GM21423 (cell line): ENCODE results near the gene TH.
"Not testable (repeated sequence)": the region's sequence is repeated elsewhere in the genome, so short reads cannot be mapped to it uniquely, and the experiment has no call there.

Experiments used
- ATAC-seq: cut with Tn5 transposase; IDR thresholded peaks from one replicate; pipeline ENCODE4 v1.9.1; 2021; ENCODE audit warnings: mild to moderate bottlenecking, moderate library complexity; ENCODE audit not compliant: unreplicated experiment

The TH gene

DNA sequence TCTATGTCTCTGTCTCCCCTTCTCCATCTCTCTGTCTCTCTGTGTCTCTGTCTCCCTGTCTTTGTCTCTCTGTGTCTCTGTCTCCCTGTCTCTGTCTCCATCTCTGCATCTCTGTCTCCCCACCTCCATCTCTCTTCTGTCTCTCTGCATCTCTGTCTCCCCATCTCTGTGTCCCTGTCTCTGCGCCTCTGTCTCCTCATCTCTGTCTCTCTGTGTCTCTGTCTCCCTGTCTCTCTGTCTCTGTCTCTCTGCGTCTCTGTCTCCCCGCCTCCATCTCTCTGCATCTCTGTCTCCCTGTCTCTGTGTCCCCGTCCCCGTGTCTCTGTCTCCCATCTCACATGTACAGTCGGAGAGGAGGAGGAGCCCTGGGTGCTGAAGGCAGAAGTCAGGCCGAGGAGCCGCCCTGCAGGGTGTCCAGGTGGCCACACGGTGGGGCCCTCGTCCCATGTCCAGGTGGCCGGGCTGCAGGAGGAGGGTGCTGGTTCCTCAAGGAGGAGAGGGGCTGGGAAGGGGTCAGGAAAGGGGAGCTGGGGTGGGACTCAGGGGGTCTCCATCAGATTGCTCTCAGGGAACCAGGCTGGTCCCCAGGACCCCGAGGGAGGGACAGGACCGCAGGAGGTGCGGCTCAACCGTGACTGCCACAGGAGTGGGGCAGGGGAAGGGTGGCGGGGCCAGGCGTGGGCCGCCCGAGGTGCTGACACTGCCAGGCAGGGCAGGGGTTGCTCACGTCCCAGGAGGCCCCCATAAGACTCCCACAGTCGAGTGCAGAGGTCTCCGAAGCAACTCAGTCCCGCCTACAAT lies 25.6 kb upstream of the TH start:
- ATAC-seq: no peak

DNA sequence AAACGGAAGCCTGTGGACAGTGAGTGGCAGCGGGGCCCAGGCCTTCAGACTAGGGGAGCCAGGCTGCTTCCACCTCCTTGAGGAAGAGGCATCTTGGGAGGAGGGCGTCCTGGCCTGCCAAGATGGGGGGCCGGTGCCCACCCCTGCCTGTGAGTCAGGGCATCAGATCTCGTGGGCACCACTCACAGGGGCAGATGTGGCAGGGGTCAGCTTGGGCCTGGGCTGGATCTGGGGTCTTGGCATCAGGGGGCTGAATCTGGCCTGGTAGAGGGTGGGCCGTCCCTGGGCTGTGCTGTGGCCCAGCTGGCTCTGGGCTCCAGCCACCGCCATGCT lies 24.1 kb upstream of the TH start:
- ATAC-seq: no peak

DNA sequence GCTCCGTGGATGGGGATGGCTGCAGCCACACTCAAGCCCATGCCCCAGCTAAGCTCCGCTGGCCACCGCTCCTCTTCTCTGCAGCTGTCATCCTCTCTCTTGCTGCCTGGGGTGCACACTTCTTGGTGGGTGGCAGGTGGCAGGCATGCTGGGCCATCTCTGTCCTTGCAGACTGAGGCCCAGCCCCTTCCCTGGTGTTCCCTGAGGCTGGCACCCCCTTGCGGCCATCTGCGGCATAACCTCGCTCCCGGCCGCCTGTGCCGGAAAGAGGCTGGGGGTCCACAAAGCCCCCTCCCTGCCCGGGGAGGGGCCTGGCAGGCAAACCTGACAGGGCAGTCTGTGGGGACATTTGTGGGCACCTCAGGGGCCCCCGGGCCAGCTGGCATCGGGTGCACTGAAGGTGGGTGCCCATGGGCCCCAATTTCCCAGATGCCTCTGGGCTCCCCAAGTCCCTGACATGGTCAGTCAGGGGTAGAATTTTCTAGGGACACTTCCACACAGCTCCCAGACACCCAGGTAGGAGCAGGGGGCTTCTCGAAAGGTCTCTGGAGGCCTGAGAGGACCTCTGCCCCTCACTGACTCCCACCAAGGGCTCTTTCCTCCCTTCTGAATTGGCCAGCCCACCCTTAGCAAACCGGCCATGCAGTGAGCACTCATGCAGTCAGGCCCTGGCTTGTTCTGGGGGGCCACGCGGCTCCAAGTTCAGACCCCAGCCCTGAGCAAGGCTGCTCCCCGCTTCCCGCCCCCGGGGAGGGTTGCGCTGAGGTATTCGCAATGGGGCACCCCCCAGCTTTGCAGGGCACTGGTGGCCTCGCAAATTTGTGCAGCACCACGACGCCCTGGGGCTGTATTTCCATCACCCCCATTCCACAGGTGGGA lies 23.5 kb upstream of the TH start:
- ATAC-seq: no peak

DNA sequence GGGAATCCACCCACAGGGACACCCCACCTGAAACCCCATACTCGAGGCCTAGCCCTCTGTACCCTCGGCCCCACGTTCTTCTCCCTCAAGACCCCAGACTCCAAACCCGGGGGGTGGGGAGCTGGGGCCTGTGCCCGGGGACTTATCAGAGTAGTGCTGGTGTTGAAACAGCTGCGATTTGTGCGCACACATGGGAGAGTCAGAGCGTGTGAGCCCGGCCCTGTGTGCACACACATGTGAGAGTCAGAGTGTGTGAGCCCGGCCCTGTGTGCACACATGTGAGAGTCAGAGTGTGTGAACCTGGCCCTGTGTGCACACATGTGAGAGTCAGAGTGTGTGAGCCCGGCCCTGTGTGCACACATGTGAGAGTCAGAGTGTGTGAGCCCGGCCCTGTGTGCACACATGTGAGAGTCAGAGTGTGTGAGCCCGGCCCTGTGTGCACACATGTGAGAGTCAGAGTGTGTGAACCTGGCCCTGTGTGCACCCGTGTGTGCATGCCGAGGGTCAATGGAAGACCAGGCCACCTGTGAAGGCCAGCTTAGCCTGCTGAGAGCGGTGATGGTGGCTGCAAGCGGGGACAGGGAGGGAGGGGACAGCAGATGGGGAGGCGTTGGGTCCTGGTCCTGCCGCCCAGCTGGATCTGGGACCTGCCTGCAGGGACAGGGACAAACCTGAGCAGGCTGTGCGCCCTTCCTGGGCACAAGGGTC lies 22.4 kb upstream of the TH start:
- not testable (repeated sequence) for ATAC-seq

DNA sequence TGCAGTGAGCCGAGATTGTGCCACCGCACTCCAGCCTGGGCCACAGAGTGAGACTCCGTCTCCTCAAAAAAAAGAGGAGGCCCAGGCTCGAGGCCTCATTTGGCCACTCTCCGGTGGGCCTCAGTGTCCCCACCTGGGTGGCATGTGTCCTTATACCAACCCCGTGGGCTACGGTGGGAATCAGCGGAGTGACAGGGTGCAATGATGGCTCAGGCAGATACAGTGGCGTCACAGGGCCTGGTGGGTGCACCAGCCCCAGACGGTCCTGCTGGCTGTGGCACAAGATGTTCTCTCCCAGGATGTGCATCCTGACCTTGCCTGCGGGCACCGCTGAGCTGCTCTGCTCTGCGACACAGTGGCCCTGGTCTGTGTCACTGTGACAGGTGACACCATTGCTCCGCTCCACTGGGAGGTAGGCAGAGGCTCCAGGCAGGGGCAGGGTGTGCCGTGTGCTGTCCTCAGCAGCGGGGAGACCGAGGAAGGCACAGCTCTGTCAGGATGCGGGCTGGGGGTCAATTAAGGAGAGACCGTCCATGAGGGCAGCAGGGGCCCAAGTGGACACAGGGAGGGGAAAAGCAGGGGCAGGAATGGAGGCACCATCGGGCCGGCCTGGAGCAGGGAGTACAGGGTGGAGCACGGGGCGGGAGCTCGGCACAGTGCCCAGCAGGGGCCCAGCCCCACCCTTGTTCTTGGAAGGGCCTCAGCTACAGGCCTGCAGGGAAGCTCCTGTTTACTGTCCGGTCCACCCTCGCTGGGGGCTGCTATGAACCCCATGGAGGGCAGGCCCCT lies 21.7 kb upstream of the TH start:
- ATAC-seq: no peak

DNA sequence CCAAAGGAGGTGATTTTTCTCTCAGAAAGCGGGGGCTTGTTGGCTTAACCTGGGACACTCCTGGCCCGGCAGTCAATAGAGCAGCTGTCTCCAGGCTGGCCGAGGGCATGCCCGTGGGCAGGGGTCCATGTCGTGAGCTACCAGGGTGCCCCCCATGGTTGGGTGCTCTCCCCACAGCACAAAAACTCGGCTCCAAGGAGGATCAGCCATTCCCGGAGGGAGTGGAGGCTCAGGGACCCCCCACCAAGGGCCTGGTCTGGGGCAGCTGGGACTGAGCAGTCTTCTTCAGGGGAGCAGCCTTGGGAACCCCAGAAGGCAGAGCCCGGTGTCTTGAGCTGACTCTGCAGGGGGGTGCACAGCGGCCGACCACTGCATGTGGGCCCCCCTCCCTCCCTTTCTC lies 20.8 kb upstream of the TH start:
- no peak for ATAC-seq

DNA sequence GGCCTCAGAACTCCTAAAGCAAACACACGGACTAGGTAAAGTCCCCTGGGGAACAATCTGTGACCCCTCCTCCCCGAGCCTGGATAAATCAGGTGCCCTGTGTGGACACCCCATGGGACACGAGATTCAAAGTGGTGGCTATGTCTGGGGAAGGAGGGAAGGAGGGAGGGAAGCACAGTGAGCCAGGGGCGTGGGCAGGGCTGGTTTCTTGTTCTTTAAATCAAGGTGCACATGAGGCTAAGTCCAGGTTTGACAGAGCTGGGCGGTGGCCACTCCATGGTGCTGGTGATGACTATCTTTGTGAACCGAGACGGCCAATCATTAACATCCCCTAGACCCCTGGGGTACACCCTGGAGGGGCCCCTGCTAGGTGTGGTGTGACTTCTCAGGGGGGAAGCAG lies 20.3 kb upstream of the TH start:
- ATAC-seq: no peak

DNA sequence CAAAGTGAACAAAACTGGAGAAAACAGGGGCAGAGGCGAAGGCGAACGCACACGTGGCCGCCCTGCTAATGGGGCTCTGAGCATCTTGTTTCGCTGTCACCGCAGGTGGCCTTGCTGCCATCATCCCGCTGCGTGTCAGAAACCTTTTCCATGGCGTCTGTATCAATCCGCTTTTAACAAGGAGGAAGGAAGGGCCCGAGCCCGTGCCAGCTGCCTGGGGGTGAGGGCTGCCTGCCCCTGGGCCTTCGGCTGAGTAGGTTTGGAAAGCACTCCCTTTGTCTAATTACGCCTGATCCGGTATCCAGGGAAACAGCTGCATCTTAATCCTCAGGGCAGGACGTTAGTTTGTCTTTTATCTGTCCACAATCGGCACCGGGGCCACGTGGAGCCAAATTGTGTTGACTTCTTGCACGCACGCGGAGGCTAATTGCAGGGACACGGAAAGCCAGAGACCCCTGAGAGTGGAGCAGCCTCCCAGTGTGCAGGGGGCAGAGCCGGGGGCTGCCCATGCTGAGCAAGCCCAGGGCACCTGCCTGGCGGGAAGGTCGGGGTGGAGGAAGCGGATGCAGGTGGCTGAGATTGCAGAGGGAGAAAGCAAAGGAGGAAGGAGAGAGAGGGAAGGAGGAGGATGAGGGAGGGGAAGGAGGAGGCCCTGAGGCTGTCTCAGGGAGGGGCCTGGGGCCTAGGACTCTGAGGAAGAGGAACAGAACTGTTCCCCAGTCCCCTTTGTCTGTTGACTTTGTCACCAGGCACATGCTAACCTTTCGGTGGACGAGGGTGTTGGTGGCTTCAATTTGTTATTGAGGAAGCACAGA lies 19.2 kb upstream of the TH start:
- ATAC-seq: no peak

DNA sequence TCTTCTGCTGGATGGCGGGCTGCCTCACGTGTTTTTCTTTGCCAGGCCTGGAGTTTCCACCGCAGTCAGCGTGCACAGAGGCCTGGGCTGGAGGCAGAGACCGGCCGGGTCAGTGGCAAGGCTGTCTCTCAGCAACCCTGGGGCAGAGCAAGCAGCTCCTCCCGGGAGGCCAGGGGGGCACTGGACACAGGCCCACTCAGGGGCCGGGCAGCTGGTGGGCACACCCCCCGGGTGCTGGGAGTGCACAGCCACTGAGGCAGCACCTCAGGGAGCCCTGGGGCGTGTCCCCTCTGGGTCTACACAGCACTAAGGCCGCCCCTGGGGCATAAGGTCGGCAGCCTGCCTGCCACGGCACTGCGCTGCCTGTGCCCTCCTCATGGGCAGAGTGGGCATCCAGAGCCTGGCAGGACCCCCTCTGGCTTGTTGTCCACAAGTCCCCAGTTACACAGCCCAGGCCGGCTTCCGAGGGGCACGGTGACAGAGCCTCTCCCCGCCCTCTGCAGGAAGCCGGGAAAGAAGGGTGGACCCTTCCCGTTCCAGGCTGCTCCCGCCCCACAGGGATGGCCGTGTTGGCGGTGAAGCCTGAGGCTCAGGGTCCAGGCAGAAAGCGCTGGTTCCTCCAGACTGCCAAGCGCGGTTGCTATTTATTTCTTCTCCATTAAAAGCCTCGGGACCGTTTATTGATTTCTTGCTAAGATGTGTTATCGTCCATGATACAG lies 18.5 kb upstream of the TH start:
- ATAC-seq: no peak

DNA sequence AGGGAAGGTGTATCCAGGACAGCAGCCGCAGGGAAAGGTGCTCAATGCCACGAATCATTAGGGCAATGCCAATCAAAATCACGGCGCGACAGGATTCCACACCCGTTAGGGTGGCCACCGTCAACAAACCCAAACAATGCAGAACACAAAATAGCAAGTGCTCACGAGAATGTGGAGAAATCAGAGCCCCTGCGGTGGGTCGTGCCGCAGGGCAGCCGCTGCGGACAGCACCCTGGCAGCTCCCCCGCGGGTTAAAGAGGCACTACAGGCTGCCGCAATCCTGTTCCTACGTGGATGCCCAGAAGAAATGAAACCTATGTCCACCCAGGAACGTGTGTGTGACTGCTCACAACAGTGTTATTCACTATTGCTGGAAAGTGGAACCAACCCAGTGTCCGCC lies 17.1 kb upstream of the TH start:
- ATAC-seq: no peak

DNA sequence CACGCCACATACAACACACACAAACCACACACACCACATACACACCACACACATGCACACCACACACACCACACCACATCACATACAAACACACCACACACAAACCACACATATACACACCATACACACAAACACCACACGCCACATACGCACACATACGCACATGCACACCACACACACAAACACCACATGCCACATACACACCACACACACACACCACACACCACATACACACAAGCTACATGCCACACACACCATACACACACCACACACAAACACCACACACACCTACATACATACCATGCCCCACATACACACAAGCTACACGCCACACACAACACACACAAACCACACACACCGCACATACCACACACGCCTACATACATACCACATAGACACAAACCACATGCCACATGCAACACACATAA lies 15.7 kb upstream of the TH start:
- ATAC-seq: no peak

DNA sequence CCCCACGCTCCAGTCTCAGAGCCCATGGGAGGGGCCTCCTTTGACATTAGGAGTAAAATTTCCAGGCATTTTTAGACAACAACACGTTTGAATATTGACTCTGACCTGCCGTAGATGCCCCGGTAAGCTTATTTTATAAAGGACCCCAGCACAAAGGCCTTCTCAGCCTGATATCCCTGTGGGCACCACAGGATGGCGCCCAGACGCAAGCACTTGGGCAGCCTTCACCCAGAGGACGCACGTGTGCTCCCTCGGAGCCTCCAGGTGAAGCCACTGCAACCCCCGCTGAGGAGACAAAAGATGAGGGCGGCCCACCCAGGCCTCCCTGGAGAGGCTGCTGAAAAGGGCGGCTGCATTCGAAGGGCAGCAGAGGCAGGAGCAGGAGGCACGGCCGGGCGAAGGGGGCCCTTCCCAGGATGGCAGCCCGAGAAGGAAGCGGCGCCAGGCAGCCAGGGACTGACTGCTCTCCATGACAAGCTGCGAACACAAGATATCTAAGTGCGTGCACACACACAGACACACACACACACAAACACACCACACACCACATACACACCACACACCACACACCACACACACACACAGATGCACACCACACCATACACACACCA lies 15.2 kb upstream of the TH start:
- no peak for ATAC-seq

DNA sequence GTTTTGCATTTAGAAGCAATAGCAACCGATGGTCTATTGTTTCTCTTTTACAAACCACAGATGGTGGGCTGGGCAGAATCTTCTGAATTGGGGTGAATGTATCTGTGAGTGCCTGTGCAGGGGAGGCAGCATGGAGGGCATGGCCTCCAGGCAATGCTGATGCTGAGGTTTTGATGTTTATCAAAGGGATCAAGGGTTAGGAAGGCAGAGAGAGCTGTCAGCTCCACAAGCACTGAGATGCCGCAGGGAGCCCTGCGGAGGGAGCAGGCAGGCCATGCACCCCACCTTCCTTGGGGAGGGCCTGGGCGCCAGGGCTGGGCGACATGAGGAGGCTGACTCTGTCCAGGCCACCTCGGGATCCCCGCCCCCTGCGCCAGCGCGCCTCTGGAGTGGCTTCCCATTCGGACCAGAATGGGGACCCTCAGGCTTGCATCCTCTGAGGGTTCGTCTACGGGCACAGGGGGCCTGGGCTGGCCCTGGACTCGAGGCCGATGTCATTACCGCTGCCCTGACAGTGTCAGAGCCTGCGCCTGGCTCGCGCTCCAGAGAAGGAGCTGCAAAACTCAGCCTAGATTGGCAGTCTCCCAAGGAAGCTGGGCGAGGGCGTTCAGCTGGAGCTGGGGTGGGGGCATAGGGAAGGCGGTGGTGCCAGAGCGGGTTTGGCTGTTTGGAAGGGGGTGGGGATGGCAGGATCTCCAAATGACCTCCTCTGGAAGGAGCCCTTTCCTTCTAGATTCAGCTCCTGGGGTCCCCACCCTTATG lies 13.9 kb upstream of the TH start:
- no peak for ATAC-seq

DNA sequence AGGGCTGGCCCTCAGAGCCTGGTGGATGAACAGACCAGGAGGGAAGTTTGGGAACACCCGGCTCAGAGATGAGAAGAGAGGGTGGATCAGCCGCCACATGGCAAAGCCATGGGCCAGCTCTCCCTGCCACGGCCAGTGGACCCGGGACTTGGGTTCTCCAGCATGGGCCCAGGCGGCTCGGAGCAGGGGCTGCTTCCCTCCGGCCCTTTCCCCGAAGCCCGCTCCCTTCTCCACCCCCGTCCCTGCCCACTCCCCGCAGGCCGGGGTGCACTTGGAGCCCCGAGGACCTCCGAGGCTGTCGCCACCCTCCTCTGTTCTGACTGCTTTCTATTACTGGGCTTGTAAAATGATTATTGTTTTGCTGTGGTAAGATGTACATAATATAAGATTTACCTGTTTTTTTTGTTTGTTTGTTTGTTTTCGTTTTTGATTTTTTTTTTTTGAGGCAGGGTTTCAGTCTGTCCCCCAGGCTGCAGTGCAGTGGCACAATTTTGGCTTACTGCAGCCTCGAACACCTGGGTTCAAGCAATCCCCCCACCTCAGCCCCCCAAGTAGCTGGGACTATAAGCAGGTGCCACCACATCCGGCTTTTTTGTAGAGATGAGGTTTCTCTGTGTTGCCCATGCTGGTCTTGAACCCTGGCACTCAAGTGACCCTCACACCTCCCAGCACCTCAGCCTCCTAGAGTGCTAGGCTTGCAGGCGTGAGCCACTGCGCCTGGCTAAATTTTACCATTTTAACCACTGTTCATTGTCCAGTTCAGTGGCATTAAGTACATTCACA lies 11.3 kb upstream of the TH start:
- ATAC-seq: no peak

DNA sequence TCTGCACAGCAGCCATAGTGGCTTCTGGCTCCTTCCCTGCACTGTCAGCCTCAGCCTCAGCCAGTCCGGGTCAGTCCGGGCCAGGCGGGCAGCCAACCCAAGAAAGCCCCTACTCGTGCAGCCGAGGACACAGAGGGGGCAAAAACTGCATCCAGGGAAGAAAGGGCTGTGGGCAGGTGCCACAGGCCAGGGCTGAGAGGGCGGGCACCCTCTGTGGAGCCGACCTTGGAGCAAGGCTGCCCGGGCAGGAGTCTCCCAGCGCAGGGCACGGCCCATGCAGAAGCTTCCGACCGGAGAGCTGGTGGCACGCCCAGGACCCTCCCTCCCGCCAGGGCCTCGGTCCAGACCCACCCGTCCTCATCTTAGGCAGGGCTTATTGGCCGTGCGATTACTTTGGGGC lies 10.5 kb upstream of the TH start:
- ATAC-seq: no peak

DNA sequence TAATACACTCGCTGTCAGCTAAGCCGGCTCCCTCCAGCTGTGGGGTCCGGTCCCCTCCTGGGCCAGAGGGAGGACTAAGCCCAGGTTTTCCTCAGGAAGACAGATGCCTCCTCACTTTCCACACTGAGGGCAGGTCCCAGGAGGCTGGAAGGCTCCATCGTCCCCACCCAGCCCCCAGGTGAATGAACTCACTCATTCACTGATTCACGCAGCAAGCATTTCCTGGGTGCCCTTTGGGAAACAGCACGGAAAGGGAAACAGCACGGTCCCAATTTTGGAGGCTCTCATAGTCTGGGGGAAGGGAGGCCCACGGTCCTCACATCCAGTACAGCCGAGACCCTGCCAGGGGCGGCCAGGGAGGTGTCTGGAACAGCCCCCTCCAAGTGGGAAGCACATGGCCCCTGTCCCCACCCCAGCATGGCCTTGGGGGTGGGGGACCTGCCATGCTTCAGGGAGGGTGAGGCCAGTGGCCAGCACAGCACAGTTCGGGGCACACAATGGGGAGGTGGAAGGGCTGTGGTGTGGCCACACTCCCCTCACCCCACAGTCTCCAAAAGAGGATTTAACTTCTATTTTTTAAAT lies 9.3 kb upstream of the TH start:
- ATAC-seq: no peak

DNA sequence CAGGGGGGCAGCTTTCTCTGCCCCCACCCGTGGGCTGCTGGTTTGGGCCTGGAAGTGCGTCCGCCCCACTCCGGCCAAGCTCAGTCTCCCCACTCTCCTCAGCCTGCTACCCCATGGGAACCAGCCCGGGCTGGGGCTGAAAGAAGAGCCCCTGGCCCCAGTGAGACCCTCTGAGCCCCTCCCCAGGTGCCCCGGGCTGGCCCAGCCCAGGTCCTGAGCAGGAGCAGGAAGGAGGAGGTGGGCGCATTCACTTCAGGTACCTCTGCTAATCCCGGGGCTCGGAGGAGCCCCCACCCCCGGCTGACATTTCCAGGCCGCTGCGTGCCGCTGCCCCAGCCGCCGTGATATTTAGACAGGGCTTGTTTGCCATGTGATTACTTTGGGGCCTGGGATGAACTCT lies 8.7 kb upstream of the TH start:
- no peak for ATAC-seq
